Suprapubic skin (tissue), 3 donors: ENCODE measurements around the gene NCMAP.

ENCODE experiments used
- CTCF ChIP-seq, 2 donors: fragments of 200-600 bp in 1 of 2; fragments of 450-650 bp in 1 of 2; sonication (generic) in 1 of 2; IDR thresholded peaks; one replicate each; pipeline ENCODE4 v1.5.1; 2016 to 2019; ENCODE audit warnings: antibody characterized with exemption in 2 of 2, mild to moderate bottlenecking in 1 of 2, moderate library complexity in 1 of 2
- POLR2A ChIP-seq, 2 donors: fragments of 450-650 bp; IDR thresholded peaks; one replicate each; pipeline ENCODE4 v1.6.1; 2017; ENCODE audit warnings: antibody characterized with exemption in 2 of 2, mild to moderate bottlenecking in 2 of 2, moderate library complexity in 2 of 2

- TF ChIP-seq CTCF (IDR thresholded peaks at IDR 0.05) (no peak), POLR2A (IDR thresholded peaks at IDR 0.05) (no peak)
Measured at GRCh38 chr1:24575905-24576587, 20.2 kb downstream of the NCMAP start.
